ENCODE measurements around the gene AUH.

Gene AUH

DNA sequence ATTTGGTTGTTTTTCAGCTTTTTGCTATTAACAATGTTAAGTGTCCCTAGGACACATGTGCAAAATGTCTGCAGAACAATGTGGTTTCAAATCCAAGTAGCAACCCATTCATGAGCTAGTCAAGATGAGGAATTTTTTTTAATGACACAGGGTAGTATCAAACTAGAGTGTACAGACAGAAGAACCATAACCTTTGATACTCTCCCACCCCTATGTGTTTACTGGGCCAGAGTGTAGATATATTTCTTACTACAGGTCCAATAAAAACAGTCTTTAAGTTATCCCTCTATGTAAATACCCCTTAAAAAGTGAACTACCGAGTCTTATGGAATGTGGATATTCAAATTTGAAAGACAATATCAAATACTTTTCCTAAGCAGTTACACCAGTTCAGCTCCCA lies 45.6 kb downstream of the AUH start:
- no peak for TF ChIP-seq CTCF (conservative IDR thresholded peaks at IDR 0.05)

DNA sequence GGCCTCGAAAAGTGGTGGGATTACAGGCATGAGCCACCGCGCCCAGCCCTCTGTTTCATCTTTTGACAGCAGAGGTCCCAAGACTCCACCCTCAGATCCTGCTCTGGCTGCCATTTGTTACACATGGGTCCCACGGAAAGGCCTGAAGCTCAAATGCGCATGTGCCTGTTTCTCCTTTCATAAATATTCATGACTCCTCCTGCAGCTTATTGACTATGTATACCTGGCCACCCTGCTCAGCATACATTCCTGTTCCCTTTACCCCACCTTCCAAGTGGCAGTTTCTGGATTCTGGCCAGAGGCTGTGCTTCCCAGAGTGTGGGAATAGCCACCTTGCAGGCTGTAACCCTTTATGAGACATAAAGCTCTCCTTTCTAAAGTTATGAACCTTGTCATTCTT lies 46.5 kb downstream of the AUH start:
- H3K27ac ChIP-seq: peak overlapping the region; percentile 88
- no peak for TF ChIP-seq CTCF (conservative IDR thresholded peaks at IDR 0.05)

More for the DNA sequence above, 45.6 kb downstream of the AUH start:
- H3K27ac ChIP-seq: no peak overlapping the region

- H3K27ac ChIP-seq: peak overlapping the region; percentile 88
- TF ChIP-seq CTCF (conservative IDR thresholded peaks at IDR 0.05): no peak
These were observed 48.9 kb downstream of the AUH start for GRCh38 chr9:91312717-91313325.

GRCh38 chr9:91310037-91310436 lies 51.7 kb downstream of the AUH start:
- H3K27ac ChIP-seq: no peak overlapping the region
- no peak for TF ChIP-seq CTCF (conservative IDR thresholded peaks at IDR 0.05)

DNA sequence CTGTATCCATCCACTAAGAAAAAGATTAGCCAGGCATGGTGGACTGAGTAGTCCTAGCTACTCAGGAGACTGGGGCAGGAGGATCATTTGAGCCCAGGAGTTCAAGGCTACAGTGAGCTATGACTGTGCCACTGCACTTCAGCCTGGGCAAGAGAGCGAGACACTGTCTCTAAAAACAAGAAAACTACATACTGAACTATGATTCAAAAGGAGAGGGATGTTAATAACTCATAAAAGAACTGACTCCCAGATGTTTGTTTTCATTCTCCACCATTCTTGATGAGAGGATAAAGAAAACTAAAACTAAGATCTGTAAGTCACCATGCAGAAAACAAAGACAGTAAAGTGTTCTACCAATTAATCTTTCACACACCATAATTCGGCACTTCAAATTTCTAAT lies 53.5 kb downstream of the AUH start:
- no peak overlapping the region for H3K27ac ChIP-seq
- TF ChIP-seq CTCF (conservative IDR thresholded peaks at IDR 0.05): no peak

GRCh38 chr9:91307279-91307678 lies 54.4 kb downstream of the AUH start:
- H3K27ac ChIP-seq: no peak overlapping the region
- no peak for TF ChIP-seq CTCF (conservative IDR thresholded peaks at IDR 0.05)

- TF ChIP-seq CTCF (conservative IDR thresholded peaks at IDR 0.05): no peak
- H3K27ac ChIP-seq: no peak overlapping the region
These were observed 55.5 kb downstream of the AUH start for GRCh38 chr9:91306296-91306630.
